Adrenal gland (tissue), 12 donors: ENCODE results near the gene BRD8. TPM values are rescaled to one million over a fixed set of nuclear protein-coding genes. Genes with fewer than 3 reads are reported as not detected.
A peak's percentile ranks its signal among the peaks of the same experiment; 100 is the strongest.

Source experiments
- DNase-seq, 7 donors: peaks; one replicate each; pipeline ENCODE4 v3.0.0-alpha.2; 2019 to 2020
- H3K27ac ChIP-seq, 5 donors: fragments of 200-600 bp; sonication (generic) in 4 of 5; 1 replicate in 3 of 5; 2 replicates in 2 of 5; pipeline versions ENCODE4 v1.5.1 to v1.8.0; 2016 to 2020; ENCODE audit warnings: mild to moderate bottlenecking in 1 of 5
- H3K27me3 ChIP-seq: fragments of 200-600 bp; 2 replicates; pipeline ENCODE4 v1.8.0; 2021
- H3K36me3 ChIP-seq, 2 donors: fragments of 200-600 bp; replicated peaks in 1 of 2; 1 replicate in 1 of 2; 2 replicates in 1 of 2; pipeline versions ENCODE4 v1.5.1 to v1.8.0; 2018 to 2022
- H3K4me1 ChIP-seq, 2 donors: fragments of 200-600 bp; replicated peaks in 1 of 2; 1 replicate in 1 of 2; 2 replicates in 1 of 2; pipeline versions ENCODE4 v1.5.1 to v1.8.0; 2018 to 2021
- H3K4me3 ChIP-seq, 4 donors: fragments of 200-600 bp; sonication (generic) in 3 of 4; one replicate each; pipeline ENCODE4 v1.5.1; 2016 to 2018
- H3K9me3 ChIP-seq, 3 donors: fragments of 200-600 bp; sonication (generic) in 1 of 3; replicated peaks in 1 of 3; 1 replicate in 2 of 3; 2 replicates in 1 of 3; pipeline versions ENCODE4 v1.5.1 to v1.8.0; 2016 to 2021
- CTCF ChIP-seq, 6 experiments: fragments of 450-650 bp in 4 of 6; fragments of 200-600 bp in 2 of 6; sonication (generic) in 1 of 6; IDR thresholded peaks; 1 replicate in 5 of 6; 2 replicates in 1 of 6; pipeline versions ENCODE4 v1.5.1 to v1.8.0; 2016 to 2021; ENCODE audit warnings: antibody characterized with exemption in 6 of 6, mild to moderate bottlenecking in 2 of 6, moderate library complexity in 1 of 6
- POLR2A ChIP-seq, 2 donors: fragments of 450-650 bp; IDR thresholded peaks; one replicate each; pipeline ENCODE4 v1.6.1; 2017; ENCODE audit warnings: antibody characterized with exemption in 2 of 2, mild to moderate bottlenecking in 2 of 2, moderate library complexity in 1 of 2
- WGBS, 4 donors: extraction: QIAGEN DNeasy Blood & Tissue Kit in 2 of 4; methylation state at CpG; one replicate each; pipeline versions ENCODE4 v1.1.5 to v1.1.7; 2013 to 2017; 5-methylcytosine and 5-hydroxymethylcytosine counted together
- intact Hi-C, 2 donors: fragments of 100-400 bp; cut with DNase I; formaldehyde crosslinking; loops; one replicate each; pipeline versions ENCODE4 v1.14.1 to v1.15.0; 2022 to 2023
- polyA plus RNA-seq, 3 donors: library from polyadenylated mRNA; stranded (reverse); fragments of 200-250 nt in 2 of 3; fragments of 350-450 nt in 1 of 3; fragmentation: Illumina TruSeq in 1 of 3; extraction: RNeasy Lipid Tissue Mini Kit (QIAGEN cat#74804) in 1 of 3; gene quantifications; one replicate each; pipeline ENCODE4 v1.2.3, GENCODE V29; 2013 to 2014
- total RNA-seq, 9 donors: library from RNA; depleted of rRNA in 4 of 9; stranded (reverse); fragments of >200 nt in 4 of 9; fragments of 120-200 nt in 1 of 9; fragmentation: NEBNext Ultra II Directional in 1 of 9; extraction: Animal tissue kit (Norgen Biotek cat#: 25700) in 1 of 9; gene quantifications; one replicate each; pipeline versions ENCODE4 v1.1.0 to v1.2.4, GENCODE V29; 2013 to 2023
- donor health status: healthy with polysubstance abuse.
- donor health status: Bipolar disorder and iron deficiency.
- donor health status: DM: yes; HTN: yes; CAD: no.
- donor health status: DM: no; HTN: no; CAD: no.
- donor health status: DM: no; HTN: no; CAD: no.
- donor health status: DM: yes; HTN: yes; CAD: no.

Gene BRD8
- total and polyA plus RNA-seq, 12 donors: 16.4 to 74.9 (median 46.9) TPM

DNA sequence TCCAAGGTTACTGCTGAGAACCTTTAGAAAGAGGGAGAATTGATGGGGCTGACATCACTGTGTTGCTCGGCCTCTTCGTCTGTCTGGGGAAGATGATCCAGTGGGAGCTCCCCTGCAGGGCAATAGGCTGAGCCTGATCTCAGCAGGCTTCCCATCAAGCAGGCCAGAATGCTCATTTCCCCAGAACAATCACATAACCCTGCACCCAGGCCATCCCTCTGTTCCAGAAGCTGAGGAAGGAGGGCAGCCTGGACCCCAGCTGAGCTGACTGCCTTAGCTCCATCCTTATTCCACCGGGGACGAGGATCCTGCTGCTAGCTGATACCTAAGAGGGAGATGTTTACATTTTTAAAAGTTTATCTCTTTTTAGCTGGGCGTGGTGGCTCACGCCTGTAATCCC, 46.3 kb upstream of the BRD8 start:
- 74 to 88% (median 81%) methylated on average over 6 of the region's 6 CpGs for WGBS, 4 donors
- intact Hi-C loops: loop anchor here in 1 of 2 donors (5.0 to 10.0 kb wide), 2 partner anchors 60 to 188 kb away; no protein-coding TSS in a partner anchor
- Histone ChIP-seq H3K27me3 (no peaks in the 10 kb centered on the region), H3K36me3 (no peaks in the 10 kb centered on the region), H3K4me1 (peaks cover 0 to 9% of the 10 kb centered on the region in 2 donors), H3K4me3 (no peak overlapping the region), H3K27ac (no peak overlapping the region), H3K9me3 (no peaks in the 10 kb centered on the region)
- DNase-seq: no peak
- TF ChIP-seq CTCF (IDR thresholded peaks at IDR 0.05) (no peak), POLR2A (IDR thresholded peaks at IDR 0.05) (no peak)

DNA sequence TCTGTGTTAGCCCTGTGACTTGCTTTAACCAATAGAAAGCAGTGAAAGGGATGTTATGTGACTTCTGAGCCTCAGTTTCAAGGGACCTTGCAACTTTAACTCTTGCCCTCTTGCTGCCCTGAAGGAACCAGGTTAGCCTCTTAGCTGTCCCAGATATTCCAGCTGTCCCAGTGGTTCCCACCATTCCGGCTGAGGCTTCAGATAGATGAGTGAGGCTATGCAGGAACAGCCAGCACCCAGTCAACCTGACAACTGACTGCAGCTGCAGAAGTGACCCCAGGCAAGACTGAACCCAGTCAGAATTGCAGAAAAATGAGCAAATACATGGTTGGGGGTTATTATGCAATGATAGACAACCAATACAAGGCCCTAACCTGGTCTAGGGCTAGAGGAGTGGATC, 45.1 kb upstream of the BRD8 start:
- no peaks in the 10 kb centered on the region for H3K9me3 ChIP-seq
- H3K4me1 ChIP-seq: peaks cover 0 to 8% of the 10 kb centered on the region in 2 donors
- no peak overlapping the region for H3K27ac ChIP-seq
- H3K27me3 ChIP-seq: no peaks in the 10 kb centered on the region
- no peak for DNase-seq
- H3K4me3 ChIP-seq: no peak overlapping the region
- no peaks in the 10 kb centered on the region for H3K36me3 ChIP-seq
- intact Hi-C loops: loop anchor here in 1 of 2 donors (5.0 to 10.0 kb wide), 2 partner anchors 61 to 189 kb away; no protein-coding TSS in a partner anchor
- 100% methylated on average over 1 of the region's 1 CpG; no CpG with 5 or more reads in 1 of the 4 donors for WGBS, 4 donors
- no peak for TF ChIP-seq POLR2A (IDR thresholded peaks at IDR 0.05)
- TF ChIP-seq CTCF (IDR thresholded peaks at IDR 0.05): no peak

GRCh38 chr5:138216799-138217198, 38.4 kb upstream of the BRD8 start:
- no peak overlapping the region for H3K4me3 ChIP-seq
- H3K4me1 ChIP-seq: peaks cover 9% of the 10 kb centered on the region in 2 donors
- no peaks in the 10 kb centered on the region for H3K9me3 ChIP-seq
- TF ChIP-seq POLR2A (IDR thresholded peaks at IDR 0.05) (no peak), CTCF (IDR thresholded peaks at IDR 0.05) (no peak)
- no peaks in the 10 kb centered on the region for H3K27me3 ChIP-seq
- H3K27ac ChIP-seq: no peak overlapping the region
- 75 to 86% (median 84%) methylated on average over 2 of the region's 2 CpGs for WGBS, 4 donors
- intact Hi-C loops: loop anchor here in 1 of 2 donors (10.0 kb wide), 1 partner anchor 188 kb away; no protein-coding TSS in a partner anchor
- no peak for DNase-seq
- no peaks in the 10 kb centered on the region for H3K36me3 ChIP-seq

DNA sequence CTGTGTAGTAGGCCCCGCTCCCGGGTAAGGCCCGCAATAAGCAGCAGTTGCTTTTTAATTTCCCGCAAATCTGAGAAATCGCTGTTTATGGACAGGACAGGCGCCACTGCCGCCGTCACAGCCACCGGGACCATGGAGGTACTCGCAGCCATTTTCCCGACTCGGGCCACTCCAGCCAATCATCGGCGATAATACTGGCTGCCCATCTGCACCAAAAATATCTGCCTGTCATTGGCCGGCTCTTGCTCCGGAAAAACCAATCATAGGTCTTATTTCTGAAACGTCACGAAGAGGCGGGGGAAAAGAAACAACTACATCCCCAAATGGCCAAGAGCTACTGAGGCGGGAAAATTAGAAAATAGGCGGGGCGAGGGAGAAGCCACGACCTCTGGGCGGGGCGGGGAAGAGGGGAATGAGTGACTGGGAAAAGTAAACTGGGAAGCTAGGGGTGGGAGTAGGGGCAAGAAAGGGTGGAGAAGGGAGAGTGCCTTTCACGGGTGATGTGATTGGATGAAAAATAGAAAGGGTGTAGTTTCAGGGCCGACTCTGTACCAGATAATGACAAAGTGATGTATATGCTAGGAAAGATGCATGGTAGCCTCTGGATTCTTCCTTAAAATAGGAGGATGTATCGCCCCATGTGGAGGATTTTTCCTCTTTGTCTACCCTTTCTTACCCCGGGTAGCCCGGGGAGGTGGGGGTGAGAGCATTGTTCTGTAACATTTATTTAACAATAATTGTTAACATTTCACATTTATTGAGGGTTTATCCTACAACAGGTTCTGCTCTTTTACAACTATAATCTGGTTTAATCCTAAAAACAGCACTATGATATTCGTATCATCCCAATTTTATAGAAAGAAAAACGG, 35.0 kb upstream of the BRD8 start, which contains the start of gene CDC23:
TSS of gene CDC23 (minus strand) at position 163 of the 869 bp plus-strand sequence. CDS start at position 152, 11 bp downstream.
- H3K27me3 ChIP-seq: no peaks in the 10 kb centered on the region
- TF ChIP-seq CTCF (IDR thresholded peaks at IDR 0.05) (no peak), POLR2A (IDR thresholded peaks at IDR 0.05) (peak in 1 of 2 donors; percentile 54)
- intact Hi-C loops: loop anchor here in 1 of 2 donors (10.0 kb wide), 1 partner anchor 191 kb away; no protein-coding TSS in a partner anchor

More for the DNA sequence above, 35.0 kb upstream of the BRD8 start, which contains the start of gene CDC23:
- peak within 1 kb of the TSS in 4 of 5 donors; percentile 67 to 88 (median 72) for H3K27ac ChIP-seq
- no peaks in the 10 kb centered on the region for H3K9me3 ChIP-seq
- 0 to 2% (median 1%) methylated on average over 29 to 32 of the region's 32 CpGs for WGBS, 4 donors
- H3K4me3 ChIP-seq: peak within 1 kb of the TSS; percentile 69 to 95 (median 81)
- H3K36me3 ChIP-seq: peaks cover 0 to 9% of the 10 kb centered on the region in 2 donors
- peaks cover 10 to 22% of the 10 kb centered on the region in 2 donors for H3K4me1 ChIP-seq
- DNase-seq: peak; percentile 92 to 98 (median 96)
